ENCODE measurements around the gene B4GALT6.

Gene B4GALT6

GRCh38 chr18:31586616-31587015, 97.8 kb downstream of the B4GALT6 start:
- Mint-ChIP-seq H3K4me3 (no peak overlapping the region), H3K4me1 (ENCODE audit: low read depth) (no peaks in the 10 kb centered on the region), H3K27ac (no peak overlapping the region)

GRCh38 chr18:31585991-31586390, 98.4 kb downstream of the B4GALT6 start:
- H3K27ac Mint-ChIP-seq: no peak overlapping the region
- no peak overlapping the region for H3K4me3 Mint-ChIP-seq
- H3K4me1 Mint-ChIP-seq (ENCODE audit: low read depth): no peaks in the 10 kb centered on the region
- peaks cover 1% of the 10 kb centered on the region for H3K27me3 Mint-ChIP-seq
- H3K9me3 Mint-ChIP-seq (ENCODE audit: low read depth): no peaks in the 10 kb centered on the region
- no peaks in the 10 kb centered on the region for H3K36me3 Mint-ChIP-seq

More at GRCh38 chr18:31586616-31587015, 97.8 kb downstream of the B4GALT6 start:
- Mint-ChIP-seq H3K27me3 (peaks cover 1% of the 10 kb centered on the region), H3K36me3 (no peaks in the 10 kb centered on the region), H3K9me3 (ENCODE audit: low read depth) (no peaks in the 10 kb centered on the region)

DNA sequence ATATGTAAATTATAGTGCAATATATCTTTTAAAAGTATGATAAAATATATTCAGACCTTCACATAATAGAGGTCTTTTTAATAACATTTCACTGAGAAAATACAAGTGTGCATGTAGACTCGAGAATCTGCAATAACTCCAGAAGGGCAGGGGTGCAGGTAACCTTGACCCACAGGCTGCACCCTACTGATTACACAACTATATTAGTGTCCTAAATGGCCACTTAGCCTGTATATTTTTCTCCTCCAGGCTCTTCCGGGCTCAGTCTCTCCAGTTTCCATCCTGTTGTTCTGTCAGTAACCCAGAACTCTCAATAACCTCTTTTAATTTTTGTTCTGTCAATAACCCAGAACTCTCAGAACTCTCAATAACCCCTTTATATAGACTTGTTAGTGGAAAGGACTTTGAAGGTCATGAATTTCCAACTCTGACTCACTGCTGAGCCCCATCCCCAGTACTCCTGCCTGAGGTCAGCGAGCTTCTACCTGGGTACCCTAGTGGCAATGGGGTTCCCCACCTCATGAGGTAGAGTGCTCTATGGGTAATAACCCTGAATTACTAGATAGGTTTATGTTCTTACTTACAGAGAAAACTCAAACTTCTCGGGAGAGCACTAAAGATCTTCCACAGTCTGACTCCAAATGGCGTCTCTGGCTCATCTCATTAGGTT, 101.1 kb downstream of the B4GALT6 start:
- Mint-ChIP-seq H3K4me1 (ENCODE audit: low read depth) (no peaks in the 10 kb centered on the region), H3K27me3 (peaks cover 1% of the 10 kb centered on the region), H3K27ac (no peak overlapping the region), H3K9me3 (ENCODE audit: low read depth) (no peaks in the 10 kb centered on the region), H3K4me3 (no peak overlapping the region), H3K36me3 (no peaks in the 10 kb centered on the region)

DNA sequence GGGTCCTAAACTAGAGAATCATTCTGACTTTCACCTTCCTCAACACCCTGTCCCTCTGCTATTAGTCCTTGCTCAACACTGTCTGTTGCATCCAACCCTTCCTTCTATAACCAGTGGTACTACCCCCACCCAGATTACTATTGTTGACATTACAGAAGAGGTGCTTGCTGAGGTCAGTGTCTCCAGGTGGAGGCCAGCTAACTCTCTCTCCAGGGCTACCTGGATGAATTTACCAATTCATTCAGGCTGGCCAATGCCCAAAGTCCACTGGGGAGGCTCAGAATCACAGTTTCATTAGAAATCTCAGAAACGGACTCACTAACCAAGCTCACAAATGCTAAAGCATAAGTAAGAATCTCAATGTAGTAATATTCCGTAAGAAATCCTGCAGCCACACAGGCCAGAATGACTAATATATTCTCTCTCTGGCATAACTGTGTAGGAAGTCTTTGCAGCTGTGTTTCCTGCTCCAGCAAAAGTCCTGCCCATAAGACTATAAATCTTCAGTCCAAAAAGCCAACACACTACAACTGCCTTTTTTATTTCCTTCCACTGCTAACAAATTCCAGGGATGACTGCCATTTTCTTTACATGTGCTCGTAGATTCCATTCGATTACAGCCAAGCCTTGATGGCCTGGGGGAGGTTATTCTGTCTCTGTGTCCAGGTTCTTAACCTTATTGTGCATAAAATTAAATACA, 102.7 kb downstream of the B4GALT6 start:
- H3K27ac Mint-ChIP-seq: no peak overlapping the region
- H3K36me3 Mint-ChIP-seq: no peaks in the 10 kb centered on the region
- no peaks in the 10 kb centered on the region for H3K4me1 Mint-ChIP-seq (ENCODE audit: low read depth)
- no peaks in the 10 kb centered on the region for H3K9me3 Mint-ChIP-seq (ENCODE audit: low read depth)
- H3K27me3 Mint-ChIP-seq: peaks cover 1% of the 10 kb centered on the region
- H3K4me3 Mint-ChIP-seq: no peak overlapping the region

GRCh38 chr18:31579375-31579774, 105.0 kb downstream of the B4GALT6 start:
- H3K27me3 Mint-ChIP-seq: no peaks in the 10 kb centered on the region
- no peaks in the 10 kb centered on the region for H3K4me1 Mint-ChIP-seq (ENCODE audit: low read depth)
- no peaks in the 10 kb centered on the region for H3K9me3 Mint-ChIP-seq (ENCODE audit: low read depth)
- no peak overlapping the region for H3K4me3 Mint-ChIP-seq
- H3K36me3 Mint-ChIP-seq: no peaks in the 10 kb centered on the region
- no peak overlapping the region for H3K27ac Mint-ChIP-seq

- no peaks in the 10 kb centered on the region for H3K36me3 Mint-ChIP-seq
- H3K4me3 Mint-ChIP-seq: no peak overlapping the region
- no peaks in the 10 kb centered on the region for H3K4me1 Mint-ChIP-seq (ENCODE audit: low read depth)
These were observed 106.3 kb downstream of the B4GALT6 start for GRCh38 chr18:31578126-31578525.

DNA sequence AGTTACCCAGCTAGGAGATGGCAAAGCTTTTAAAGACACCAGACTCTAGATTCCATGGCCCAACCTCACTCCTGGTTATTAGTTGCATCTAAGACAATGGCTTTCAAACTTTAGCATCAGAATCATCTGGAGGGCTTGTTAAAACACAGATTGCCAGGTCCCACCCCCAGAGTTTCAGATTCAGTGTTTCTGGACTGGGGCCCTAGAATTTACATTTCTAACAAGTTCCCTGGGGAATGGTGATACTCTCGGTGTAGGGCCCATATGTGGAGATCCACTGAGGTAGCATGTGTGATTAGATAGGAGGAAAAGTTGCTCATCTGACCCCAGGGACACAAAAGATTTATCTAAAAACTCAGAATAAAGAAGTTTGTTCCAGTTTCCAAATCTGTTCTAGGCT, 107.2 kb downstream of the B4GALT6 start:
- Mint-ChIP-seq H3K27me3 (no peaks in the 10 kb centered on the region), H3K27ac (no peak overlapping the region), H3K9me3 (ENCODE audit: low read depth) (no peaks in the 10 kb centered on the region), H3K4me1 (ENCODE audit: low read depth) (no peaks in the 10 kb centered on the region), H3K4me3 (no peak overlapping the region), H3K36me3 (no peaks in the 10 kb centered on the region)

More at GRCh38 chr18:31578126-31578525, 106.3 kb downstream of the B4GALT6 start:
- Mint-ChIP-seq H3K9me3 (ENCODE audit: low read depth) (no peaks in the 10 kb centered on the region), H3K27ac (no peak overlapping the region), H3K27me3 (no peaks in the 10 kb centered on the region)

DNA sequence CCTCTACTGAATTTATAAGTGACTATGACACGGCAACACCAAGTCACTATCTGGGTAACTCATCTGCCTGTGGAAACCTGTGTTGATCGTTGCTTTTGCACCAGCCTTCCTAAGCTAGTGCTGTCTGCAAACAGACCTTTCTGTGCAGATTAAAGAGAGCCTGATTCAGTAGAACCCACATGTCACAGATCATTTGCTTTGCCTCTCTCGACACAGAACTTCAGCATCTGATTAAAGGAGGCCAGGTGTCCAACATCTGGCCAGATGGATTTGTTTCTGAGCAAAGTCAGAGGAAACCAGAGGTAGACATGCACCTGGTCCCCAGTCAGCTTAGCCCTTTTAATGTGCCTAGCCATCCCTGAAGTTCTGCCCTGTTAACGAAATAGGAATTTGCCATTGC, 107.7 kb downstream of the B4GALT6 start:
- Mint-ChIP-seq H3K9me3 (ENCODE audit: low read depth) (no peaks in the 10 kb centered on the region), H3K27me3 (no peaks in the 10 kb centered on the region), H3K36me3 (no peaks in the 10 kb centered on the region), H3K27ac (no peak overlapping the region), H3K4me1 (ENCODE audit: low read depth) (no peaks in the 10 kb centered on the region), H3K4me3 (no peak overlapping the region)

DNA sequence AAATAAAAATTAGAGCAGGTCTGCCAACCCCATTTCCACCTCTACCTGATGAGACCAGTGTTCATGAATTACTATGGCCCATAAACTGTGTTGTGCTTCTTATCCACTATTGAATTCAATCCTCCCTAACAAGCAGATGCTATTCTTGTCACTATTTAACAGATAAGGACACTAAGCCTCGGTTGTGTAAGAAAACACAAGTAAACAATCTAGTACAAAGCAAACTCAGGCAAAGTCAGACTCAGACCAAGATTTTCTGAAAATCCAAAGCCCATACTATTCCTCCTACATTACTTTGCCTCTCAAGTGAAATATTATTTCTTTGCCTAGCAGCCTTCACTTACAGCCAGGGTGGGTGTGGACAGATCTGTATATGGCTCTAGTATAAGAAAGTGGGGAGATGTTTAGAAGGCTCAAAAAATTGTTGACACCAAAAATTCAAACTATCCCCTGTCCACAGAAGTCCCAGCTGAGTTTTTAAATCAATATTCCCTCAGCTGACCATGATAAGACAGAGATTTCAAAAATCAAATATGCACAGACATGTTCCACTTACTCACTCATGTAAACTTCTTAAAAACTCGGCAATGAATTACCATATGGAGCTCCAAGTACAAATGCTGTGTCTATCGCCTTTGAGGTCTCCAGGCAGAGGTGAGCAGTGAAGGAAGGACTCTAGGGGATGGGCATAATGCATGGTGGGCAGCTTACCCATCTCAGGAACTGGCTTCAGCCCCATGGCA, 108.7 kb downstream of the B4GALT6 start:
- no peak overlapping the region for H3K4me3 Mint-ChIP-seq
- no peaks in the 10 kb centered on the region for H3K36me3 Mint-ChIP-seq
- H3K4me1 Mint-ChIP-seq (ENCODE audit: low read depth): no peaks in the 10 kb centered on the region
- H3K27me3 Mint-ChIP-seq: no peaks in the 10 kb centered on the region
- H3K27ac Mint-ChIP-seq: no peak overlapping the region
- H3K9me3 Mint-ChIP-seq (ENCODE audit: low read depth): no peaks in the 10 kb centered on the region

GRCh38 chr18:31574359-31574758, 110.0 kb downstream of the B4GALT6 start:
- H3K27me3 Mint-ChIP-seq: no peaks in the 10 kb centered on the region

More at GRCh38 chr18:31574359-31574758, 110.0 kb downstream of the B4GALT6 start:
- Mint-ChIP-seq H3K27ac (no peak overlapping the region), H3K36me3 (no peaks in the 10 kb centered on the region), H3K9me3 (ENCODE audit: low read depth) (no peaks in the 10 kb centered on the region), H3K4me3 (no peak overlapping the region), H3K4me1 (ENCODE audit: low read depth) (no peaks in the 10 kb centered on the region)
